Cardiac muscle cell (in vitro differentiated cells and primary cell): ENCODE results near the gene THBS1. TPM values are rescaled to one million over a fixed set of nuclear protein-coding genes. Genes with fewer than 3 reads are reported as not detected.

ENCODE experiments used
- DNase-seq, 2 donors: peaks; one replicate each; pipeline versions ENCODE4 v3.0.0 to v3.0.0-alpha.2; 2010 to 2017; ENCODE audit warnings: low read depth in 1 of 2, low spot score in 1 of 2
- H3K27ac ChIP-seq: fragments of 200-600 bp; sonication (generic); 2 replicates; pipeline ENCODE4 v1.5.1; 2016
- H3K27me3 ChIP-seq: fragments of 200-600 bp; sonication (generic); 2 replicates; pipeline ENCODE4 v1.6.0; 2016; ENCODE audit warnings: control low read depth
- H3K36me3 ChIP-seq: fragments of 200-600 bp; sonication (generic); 2 replicates; pipeline ENCODE4 v1.5.1; 2016; ENCODE audit warnings: control low read depth
- H3K4me1 ChIP-seq: fragments of 200-600 bp; sonication (generic); 2 replicates; pipeline ENCODE4 v1.8.1; 2017; ENCODE audit warnings: low read depth, mild to moderate bottlenecking, mixed run types
- H3K4me3 ChIP-seq: fragments of 200-600 bp; sonication (generic); 2 replicates; pipeline ENCODE4 v1.5.1; 2016; ENCODE audit warnings: mild to moderate bottlenecking
- H3K9me3 ChIP-seq: fragments of 200-600 bp; sonication (generic); 2 replicates; pipeline ENCODE4 v1.5.1; 2017; ENCODE audit warnings: low read depth, mild to moderate bottlenecking, control low read depth
- CTCF ChIP-seq: IDR thresholded peaks from 2 replicates; pipeline ENCODE4 v1.5.1; 2012; ENCODE audit warnings: low read depth, mild to moderate bottlenecking, low read length
- polyA plus RNA-seq: library from polyadenylated mRNA; unstranded; fragments of >200 nt; fragmentation: Nextera tagmentation; extraction: Ambion mirVana; gene quantifications from 2 replicates; pipeline ENCODE4 v1.2.1, GENCODE V29; 2016
- total RNA-seq: library from RNA; depleted of rRNA; stranded (reverse); fragments of >200 nt; gene quantifications from 2 replicates; pipeline ENCODE4 v1.2.3, GENCODE V29; 2016

Gene THBS1
- total and polyA plus RNA-seq, 2 experiments from 2014 or later = 20.9 to 55.2 TPM

GRCh38 chr15:39573287-39573686 is 7.6 kb upstream of the THBS1 start:
- no peaks in the 10 kb centered on the region for H3K27me3 ChIP-seq
- no peak for TF ChIP-seq CTCF
- H3K27ac ChIP-seq = no peak overlapping the region
- peaks cover under 1% of the 10 kb centered on the region for H3K4me1 ChIP-seq
- H3K4me3 ChIP-seq = no peak overlapping the region
- no peaks in the 10 kb centered on the region for H3K9me3 ChIP-seq
- H3K36me3 ChIP-seq = no peaks in the 10 kb centered on the region
- no peak for DNase-seq

- no peak for DNase-seq
- H3K9me3 ChIP-seq = no peaks in the 10 kb centered on the region
- no peaks in the 10 kb centered on the region for H3K27me3 ChIP-seq
- H3K4me3 ChIP-seq = no peak overlapping the region
- no peak overlapping the region for H3K27ac ChIP-seq
- no peak for TF ChIP-seq CTCF
- peaks cover 6% of the 10 kb centered on the region for H3K4me1 ChIP-seq
- H3K36me3 ChIP-seq = no peaks in the 10 kb centered on the region
These were observed 7.0 kb upstream of the THBS1 start for GRCh38 chr15:39573844-39574243.

- Histone ChIP-seq H3K4me3 (no peak overlapping the region), H3K9me3 (no peaks in the 10 kb centered on the region), H3K27ac (no peak overlapping the region), H3K27me3 (no peaks in the 10 kb centered on the region), H3K4me1 (peaks cover 12% of the 10 kb centered on the region), H3K36me3 (no peaks in the 10 kb centered on the region)
- peak in 1 of 2 donors; percentile 28 for DNase-seq
- TF ChIP-seq CTCF = no peak
These were observed 6.5 kb upstream of the THBS1 start for GRCh38 chr15:39574427-39574826.

- Histone ChIP-seq H3K27me3 (no peaks in the 10 kb centered on the region), H3K27ac (no peak overlapping the region), H3K9me3 (no peaks in the 10 kb centered on the region), H3K4me1 (peaks cover 14% of the 10 kb centered on the region), H3K4me3 (no peak overlapping the region), H3K36me3 (no peaks in the 10 kb centered on the region)
- no peak for TF ChIP-seq CTCF
- no peak for DNase-seq
These were observed 5.7 kb upstream of the THBS1 start for GRCh38 chr15:39575180-39575579.

GRCh38 chr15:39578851-39579486 is 1.9 kb upstream of the THBS1 start:
- no peak overlapping the region for H3K4me3 ChIP-seq
- no peaks in the 10 kb centered on the region for H3K27me3 ChIP-seq
- TF ChIP-seq CTCF = peak; percentile 25
- H3K9me3 ChIP-seq = no peaks in the 10 kb centered on the region
- peak overlapping the region; percentile 95 for H3K27ac ChIP-seq
- peaks cover 14% of the 10 kb centered on the region for H3K4me1 ChIP-seq
- DNase-seq = peak; percentile 36 to 60
- H3K36me3 ChIP-seq = no peaks in the 10 kb centered on the region
